GM18505 (cell line): Measurements from ENCODE around the gene CALML3.
"Not testable (repeated sequence)": the region's sequence is repeated elsewhere in the genome, so short reads cannot be mapped to it uniquely, and the experiment has no call there.

Experiments used
- ATAC-seq: cut with Tn5 transposase; IDR thresholded peaks from one replicate; pipeline ENCODE4 v1.9.1; 2021; ENCODE audit not compliant: unreplicated experiment
- POLR2A ChIP-seq: IDR thresholded peaks from 4 replicates; pipeline ENCODE4 v1.6.1; 2011; ENCODE audit warnings: borderline replicate concordance; ENCODE audit not compliant: insufficient read depth, insufficient read length; ENCODE audit errors: extremely low read depth

CALML3 gene

GRCh38 chr10:5557040-5557721, 32.4 kb downstream of the CALML3 start:
- ATAC-seq: no peak
- no peak for TF ChIP-seq POLR2A

GRCh38 chr10:5557799-5558771, 33.3 kb downstream of the CALML3 start:
- TF ChIP-seq POLR2A: no peak
- ATAC-seq: no peak

GRCh38 chr10:5559022-5559421, 34.3 kb downstream of the CALML3 start:
- ATAC-seq: not testable (repeated sequence)

DNA sequence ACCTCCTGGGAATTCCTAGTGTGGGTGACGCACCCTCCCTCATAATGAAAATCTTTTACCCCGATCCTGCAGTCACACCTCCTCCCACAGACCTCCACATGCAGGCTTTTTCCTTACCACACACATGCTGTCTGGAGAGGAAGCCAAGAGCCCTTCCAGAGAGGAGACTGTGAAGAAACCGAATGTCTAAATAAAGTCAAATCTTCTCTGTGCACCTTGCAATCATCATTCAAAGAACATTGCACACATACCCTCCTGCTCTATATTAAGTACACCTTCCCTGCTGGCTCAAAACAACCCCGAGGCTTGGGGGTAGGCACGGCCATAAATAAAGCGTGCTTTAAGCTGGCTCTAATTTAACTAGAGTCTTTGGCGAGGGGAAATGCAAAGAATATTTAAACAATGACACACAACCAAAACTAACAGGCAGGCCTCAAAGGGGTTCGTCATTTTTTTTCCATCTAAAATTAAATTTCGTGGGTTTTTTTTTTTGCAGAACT, 34.9 kb downstream of the CALML3 start:
- TF ChIP-seq POLR2A: no peak
- no peak for ATAC-seq

GRCh38 chr10:5560142-5560816, 35.5 kb downstream of the CALML3 start:
- no peak for ATAC-seq
- TF ChIP-seq POLR2A: no peak

DNA sequence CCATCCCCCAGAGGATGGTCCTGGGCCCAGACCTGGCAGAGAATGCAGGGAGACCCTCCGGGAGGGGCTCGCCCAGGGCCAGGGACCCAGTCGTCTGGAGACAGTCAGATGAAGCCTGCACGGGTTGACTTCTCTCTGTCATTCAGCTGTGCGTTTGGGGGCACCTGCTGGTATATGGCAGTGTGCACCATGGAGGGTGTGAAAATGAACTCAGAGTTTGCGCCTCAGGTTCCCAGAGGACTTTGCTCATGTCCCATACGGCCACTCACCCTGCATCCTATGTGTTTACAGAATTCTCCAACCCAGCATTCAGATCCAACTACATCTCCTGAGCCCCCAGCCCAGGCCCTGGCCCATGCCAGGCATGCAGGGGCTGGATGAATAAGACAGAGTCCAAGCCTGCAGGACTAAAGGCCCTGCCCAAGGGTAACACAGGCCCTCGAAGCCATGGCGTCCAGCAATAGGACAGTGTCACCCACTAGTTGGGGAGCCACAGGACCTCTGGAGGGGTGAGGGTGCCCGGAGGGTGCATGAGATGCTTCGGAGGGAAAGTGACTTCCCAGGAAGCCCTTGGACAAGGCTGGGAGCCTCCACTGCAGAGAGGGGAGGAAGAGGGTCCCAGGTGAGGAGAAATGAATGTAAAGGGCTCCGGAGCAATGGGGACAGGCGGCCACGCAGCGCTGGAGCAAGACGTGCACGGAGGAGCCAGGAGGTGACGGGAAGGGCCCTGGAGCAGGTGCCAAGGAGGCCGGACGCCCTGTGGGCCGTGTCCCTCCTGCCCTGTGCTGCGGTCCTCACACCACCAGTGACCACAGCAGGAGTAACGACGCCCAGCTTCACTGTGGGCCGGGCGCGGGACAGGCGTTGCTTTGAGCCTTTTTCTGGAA, 36.3 kb downstream of the CALML3 start:
- no peak for TF ChIP-seq POLR2A
- no peak for ATAC-seq

DNA sequence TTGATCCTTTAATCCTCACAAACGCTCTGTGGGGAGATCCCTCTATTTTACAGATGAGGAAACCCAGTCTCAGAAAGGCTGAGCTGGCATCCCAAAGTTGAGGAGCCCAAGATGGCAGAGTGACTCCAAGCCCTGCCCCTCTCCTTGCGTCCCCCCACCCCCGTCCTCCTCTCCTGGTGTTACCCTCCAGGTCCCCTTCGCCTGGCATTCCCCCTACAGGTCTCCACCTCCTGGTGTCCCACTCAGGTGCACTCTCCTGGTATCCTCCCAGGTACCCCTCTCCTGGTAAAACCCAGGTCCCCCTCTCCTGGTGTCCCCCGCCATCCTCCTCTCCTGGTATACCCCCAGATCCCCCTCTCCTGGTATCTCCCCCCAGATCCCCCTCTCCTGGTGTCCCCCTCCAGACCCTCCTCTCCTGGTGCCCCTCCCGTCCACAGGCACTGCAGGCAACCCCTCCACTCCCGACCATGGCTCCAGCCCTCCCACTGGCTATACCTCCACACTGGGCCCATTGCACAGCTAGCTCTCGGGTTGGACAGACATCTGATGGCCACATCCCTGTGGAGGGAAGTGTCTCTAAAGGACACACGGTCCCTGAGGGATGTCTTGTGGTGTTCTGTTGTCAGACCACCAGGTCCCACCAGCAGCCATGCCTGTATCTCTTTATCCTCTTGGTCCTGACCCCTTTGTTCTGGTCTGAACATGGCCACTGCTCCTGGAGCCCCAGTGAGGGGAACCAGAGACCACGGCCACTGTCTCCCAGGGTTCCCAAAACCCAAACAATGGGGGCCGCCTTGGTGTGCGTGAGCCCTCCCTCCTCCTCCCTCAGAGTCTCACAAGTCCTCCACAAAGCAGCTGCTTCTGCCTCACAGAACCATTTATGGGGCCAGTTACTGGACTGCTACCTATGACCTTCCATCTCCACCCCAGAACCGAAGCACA, 37.2 kb downstream of the CALML3 start:
- no peak for TF ChIP-seq POLR2A

DNA sequence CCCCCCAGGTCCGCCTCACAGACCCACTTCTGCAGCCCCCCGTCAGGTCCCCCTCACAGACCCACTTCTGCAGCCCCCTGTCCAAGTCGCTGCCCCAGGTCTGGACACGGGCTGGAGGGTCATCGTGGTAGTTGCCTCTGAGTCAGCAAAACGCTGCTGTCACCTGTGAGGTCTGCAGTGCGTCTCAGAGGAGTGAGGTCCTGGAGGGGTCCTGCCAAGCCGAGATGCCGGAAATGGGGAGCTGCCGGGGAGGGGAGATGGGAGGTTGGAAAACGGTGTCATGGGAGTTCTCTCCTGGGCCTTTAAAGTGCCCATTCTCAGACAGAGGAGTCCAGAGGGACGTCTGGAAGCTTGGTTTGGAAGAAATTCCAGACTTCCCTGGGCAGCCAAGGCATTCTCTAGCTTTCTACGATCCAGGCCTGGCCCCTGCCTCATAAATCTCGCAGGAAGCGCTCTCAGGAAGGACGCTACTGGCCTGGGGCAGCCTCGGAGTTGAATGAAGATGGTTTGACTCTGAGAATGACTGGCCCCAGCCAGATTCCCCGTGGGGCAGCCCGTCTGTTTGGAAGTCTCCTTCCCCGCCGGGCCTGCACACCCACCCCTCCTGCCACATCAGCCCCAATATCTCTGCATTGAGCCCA, 38.7 kb downstream of the CALML3 start:
- no peak for TF ChIP-seq POLR2A
- no peak for ATAC-seq

More for the DNA sequence above, 37.2 kb downstream of the CALML3 start:
- no peak for ATAC-seq

DNA sequence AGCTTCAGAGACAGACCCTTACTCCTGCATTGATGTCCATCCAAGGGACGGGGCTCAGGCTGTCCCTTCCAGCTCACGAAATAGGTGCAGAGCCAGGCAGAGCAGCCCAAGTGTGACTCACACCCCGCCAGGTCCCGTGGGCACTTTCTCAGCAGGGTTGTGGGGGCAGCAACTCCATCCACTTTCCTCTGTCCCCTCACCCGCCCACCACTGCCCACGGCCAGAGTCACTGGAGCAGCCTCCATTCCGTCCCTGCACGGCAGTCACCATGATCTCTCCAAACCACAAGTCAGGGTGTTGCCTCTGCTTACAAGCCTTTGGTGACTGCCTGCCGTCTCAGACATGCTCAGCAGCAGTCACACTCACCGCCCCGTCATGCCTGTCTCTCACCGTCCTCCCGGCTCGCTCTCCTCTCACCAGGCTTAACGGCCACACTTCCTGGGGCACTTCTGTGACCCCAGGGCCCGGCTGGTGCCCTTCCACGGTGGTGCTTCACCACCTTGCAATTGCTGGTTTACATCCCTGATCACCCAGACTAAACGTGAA, 39.3 kb downstream of the CALML3 start:
- ATAC-seq: no peak
- TF ChIP-seq POLR2A: no peak

- ATAC-seq: no peak
- no peak for TF ChIP-seq POLR2A
These were observed 39.9 kb downstream of the CALML3 start for GRCh38 chr10:5564537-5565204.

GRCh38 chr10:5565205-5565545, 40.4 kb downstream of the CALML3 start:
- no peak for TF ChIP-seq POLR2A
- no peak for ATAC-seq
